T-helper 1 cell treated with Interleukin-12 subunit alpha and Interleukin-12 subunit beta and Interleukin-4 antibody, amounts not matched to agents 30 μg/mL and 1 μg/mL, for 36 hours (primary cell): ENCODE results near the gene DOK4.

ENCODE experiments used
- H3K27ac Mint-ChIP-seq: one replicate; pipeline ENCODE4 v1.8.0; 2021; ENCODE audit warnings: mild to moderate bottlenecking, mixed read lengths
- H3K27me3 Mint-ChIP-seq: one replicate; pipeline ENCODE4 v1.8.0; 2021; ENCODE audit warnings: low read depth, mixed read lengths
- H3K36me3 Mint-ChIP-seq: one replicate; pipeline ENCODE4 v1.8.0; 2021; ENCODE audit warnings: low read depth, mixed read lengths
- H3K4me1 Mint-ChIP-seq: one replicate; pipeline ENCODE4 v1.8.0; 2021; ENCODE audit warnings: low read depth, mixed read lengths
- H3K4me3 Mint-ChIP-seq: one replicate; pipeline ENCODE4 v1.8.0; 2021; ENCODE audit warnings: mild to moderate bottlenecking, moderate library complexity, mixed read lengths
- H3K9me3 Mint-ChIP-seq: one replicate; pipeline ENCODE4 v1.8.0; 2021; ENCODE audit warnings: mixed read lengths

DOK4 gene

DNA sequence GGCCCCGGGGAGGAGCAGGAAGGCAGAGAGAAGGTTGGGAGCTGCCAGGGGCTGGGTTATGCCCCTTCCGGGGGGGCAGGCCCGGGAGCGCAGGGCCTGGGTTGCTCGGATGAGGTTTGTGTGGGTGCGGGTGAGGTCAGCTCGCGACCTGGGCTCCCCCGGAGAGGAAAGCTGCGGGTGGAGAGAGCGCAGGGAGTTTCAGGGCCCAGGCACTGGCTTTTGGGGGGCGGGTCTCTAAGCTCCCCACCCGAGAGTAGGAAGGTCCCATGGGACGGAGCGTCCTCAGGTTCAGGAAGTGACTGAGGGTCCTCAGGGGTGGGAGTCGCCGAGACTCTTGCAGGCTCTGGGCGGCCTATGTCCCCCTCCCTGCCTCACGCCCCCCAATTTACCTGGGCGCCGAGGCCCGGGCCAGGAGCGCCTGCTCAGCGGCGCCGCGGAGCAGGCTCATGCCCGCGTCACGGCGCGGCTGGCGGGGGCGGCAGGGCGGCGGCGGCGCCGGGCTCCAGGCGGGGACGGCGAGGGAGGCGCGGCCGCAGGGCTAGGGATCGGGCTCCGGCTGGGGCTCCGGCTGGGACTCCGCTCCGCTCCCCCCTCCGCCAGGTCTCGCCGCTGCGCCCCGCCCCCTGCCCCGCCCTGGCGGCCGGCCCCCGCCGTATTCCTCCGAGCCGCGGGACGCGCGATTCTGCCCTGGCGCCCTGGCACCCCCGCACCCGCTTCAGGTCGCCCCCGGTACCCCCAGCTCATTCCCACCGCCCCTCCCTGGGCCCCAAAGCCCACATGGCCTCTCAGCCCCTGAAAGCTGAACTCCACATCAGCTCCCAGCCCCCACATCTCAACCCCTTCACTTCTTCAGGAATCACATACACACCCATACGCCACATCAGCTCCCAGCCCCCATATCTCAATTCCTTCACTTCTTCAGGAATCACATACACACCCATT lies at the start of gene DOK4:
Gene DOK4, minus strand, starts transcription at position 578 of the 942 bp plus-strand sequence. CDS start 6,986 bp downstream, outside the sequence.
- peak within 1 kb of the TSS; percentile 82 for H3K4me3 Mint-ChIP-seq
- peaks cover 10% of the 10 kb centered on the region for H3K4me1 Mint-ChIP-seq
- no peaks in the 10 kb centered on the region for H3K9me3 Mint-ChIP-seq
- H3K36me3 Mint-ChIP-seq, result no peaks in the 10 kb centered on the region
- peak within 1 kb of the TSS; percentile 59 for H3K27ac Mint-ChIP-seq
- peaks cover 8% of the 10 kb centered on the region for H3K27me3 Mint-ChIP-seq

DNA sequence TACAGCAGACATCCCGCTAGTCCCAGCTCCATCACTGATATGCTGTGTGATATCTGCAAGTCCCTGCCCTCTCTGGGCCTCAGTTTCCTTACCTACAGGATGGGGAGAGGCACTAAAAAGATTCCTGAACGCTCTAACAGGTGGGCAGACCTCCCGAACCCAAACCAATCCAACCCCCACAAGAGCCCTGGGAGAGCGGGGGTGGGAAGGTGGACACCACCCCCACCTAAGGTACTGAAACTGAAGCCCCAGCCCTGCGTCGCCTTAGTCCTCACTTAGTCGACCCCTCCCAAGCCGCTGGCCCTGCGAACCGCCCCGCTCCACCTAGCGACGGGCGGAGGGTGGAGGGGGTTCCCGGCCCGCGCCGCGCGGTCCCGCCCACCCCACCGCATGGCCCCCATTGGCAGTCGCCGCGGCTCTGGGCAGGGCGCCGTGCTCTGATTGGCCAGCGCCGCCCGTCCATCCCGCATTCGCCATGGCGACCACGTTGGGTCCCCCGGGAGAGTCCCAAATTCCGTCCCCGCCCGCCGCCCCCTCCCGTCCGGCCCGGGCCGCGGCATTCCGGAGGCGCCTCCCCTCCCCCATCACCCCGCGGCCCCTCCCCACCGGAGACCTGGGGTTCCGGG lies 49.5 kb upstream of the DOK4 start:
- no peaks in the 10 kb centered on the region for H3K36me3 Mint-ChIP-seq
- peak overlapping the region; percentile 80 for H3K4me3 Mint-ChIP-seq
- H3K9me3 Mint-ChIP-seq, result no peaks in the 10 kb centered on the region
- H3K4me1 Mint-ChIP-seq, result peaks cover 64% of the 10 kb centered on the region
- no peaks in the 10 kb centered on the region for H3K27me3 Mint-ChIP-seq
- H3K27ac Mint-ChIP-seq, result peak overlapping the region; percentile 92

DNA sequence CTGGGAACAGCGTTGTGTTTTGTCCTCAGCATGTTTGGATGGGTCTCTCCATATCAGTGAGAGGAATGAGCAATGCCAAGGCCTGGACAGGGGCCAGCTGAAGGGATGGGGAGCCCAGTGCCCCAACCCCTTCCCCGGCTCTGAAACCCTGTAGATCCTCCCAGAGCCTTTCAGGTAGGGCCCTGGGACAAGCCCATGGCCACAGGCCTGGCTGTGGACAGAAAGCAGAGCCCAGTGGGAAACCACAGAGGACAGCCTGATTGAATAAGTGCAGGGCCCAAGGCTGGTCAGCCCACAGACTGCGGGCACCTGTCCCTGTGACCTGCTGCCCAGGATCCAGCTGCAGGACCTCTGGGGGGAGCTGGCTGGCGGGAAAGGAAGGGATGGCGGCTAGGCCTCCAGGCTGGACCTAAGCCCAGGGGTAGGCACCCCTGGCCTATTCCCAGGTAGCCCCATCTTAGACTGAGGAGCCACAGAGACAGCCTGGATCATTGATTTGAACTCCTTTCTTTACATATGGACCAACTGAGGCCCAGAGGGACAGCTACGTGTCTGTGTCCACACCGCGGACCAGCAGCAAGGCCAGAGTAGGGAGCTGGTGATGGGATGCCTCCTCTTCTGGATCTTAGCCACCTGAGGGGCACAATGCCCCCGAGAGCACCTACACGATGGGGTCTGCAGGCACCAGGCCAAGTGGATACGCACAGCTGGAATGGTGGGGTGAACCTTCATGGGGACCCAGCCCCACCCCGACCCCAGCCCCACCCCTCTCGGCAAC lies 48.8 kb upstream of the DOK4 start:
- Mint-ChIP-seq H3K4me1 (peaks cover 72% of the 10 kb centered on the region), H3K4me3 (peak overlapping the region; percentile 80), H3K27me3 (no peaks in the 10 kb centered on the region), H3K9me3 (no peaks in the 10 kb centered on the region), H3K27ac (peak overlapping the region; percentile 92), H3K36me3 (no peaks in the 10 kb centered on the region)

DNA sequence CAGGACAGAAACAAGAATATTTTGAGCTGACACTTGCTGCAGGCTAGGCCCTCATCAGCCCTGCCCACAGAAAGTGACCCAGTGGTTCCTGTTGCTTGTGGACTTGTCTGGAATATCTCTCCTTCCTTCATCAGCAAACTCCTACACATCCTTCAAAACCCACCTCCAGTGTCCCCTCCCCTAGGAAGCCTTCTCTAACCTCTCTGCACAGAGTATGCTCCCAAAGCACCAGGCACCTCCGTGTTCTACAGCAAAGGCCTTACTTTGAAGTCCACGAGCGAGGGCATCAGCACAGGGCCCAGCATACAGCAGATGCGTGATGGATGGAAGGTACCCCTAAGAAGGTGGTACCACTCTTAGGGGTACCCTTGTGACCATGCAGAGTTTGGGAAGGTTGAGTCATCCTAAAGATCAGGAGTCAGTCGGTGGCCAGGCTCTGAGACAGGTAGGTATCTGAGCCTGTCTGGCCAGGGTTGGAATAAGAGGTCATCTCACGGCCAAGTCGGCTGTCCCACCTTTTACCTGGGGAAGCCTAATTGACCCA lies 48.1 kb upstream of the DOK4 start:
- Mint-ChIP-seq H3K9me3 (no peaks in the 10 kb centered on the region), H3K4me3 (peak overlapping the region; percentile 55), H3K27ac (peak overlapping the region; percentile 81), H3K27me3 (no peaks in the 10 kb centered on the region), H3K4me1 (peaks cover 78% of the 10 kb centered on the region), H3K36me3 (peaks cover 4% of the 10 kb centered on the region)

DNA sequence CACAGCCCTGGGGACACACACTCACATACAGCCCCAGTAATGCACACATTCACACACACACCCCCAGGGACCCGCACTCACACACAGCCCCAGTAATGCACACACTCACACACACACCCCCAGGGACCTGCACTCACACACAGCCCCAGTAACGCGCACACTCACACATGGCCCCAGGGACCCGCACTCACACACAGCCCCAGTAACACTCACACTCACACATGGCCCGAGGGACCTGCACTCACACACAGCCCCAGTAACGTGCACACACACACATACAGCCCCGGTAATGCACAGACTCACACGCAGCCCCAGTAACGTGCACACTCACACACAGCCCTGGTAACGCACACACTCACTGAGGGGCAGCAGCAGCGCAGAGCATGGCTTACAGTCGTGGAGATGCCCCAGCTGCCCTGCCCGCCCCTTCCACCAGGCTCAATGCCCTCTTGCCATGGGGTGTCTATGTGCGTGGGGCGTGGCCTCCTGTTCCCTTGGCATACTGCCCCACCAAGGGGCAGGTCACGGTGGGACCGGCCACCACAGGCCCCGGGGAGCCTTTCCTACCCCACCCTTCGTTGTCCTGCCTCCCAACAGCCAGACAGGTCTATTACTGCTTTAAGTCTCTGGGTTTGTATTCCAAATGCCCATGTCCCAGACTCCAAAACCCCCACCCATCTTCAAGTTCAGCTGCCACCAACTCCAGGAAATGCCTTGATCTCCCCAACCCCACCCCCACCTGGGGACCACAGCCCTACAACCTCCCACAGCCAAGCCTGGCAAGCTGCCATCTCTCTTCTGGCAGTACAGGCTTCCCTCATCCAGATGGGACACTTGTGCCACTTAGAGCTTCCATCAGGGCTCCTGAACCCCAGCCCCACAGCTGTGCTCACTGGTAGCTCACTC lies 47.4 kb upstream of the DOK4 start:
- peak overlapping the region; percentile 81 for H3K27ac Mint-ChIP-seq
- no peaks in the 10 kb centered on the region for H3K9me3 Mint-ChIP-seq

DNA sequence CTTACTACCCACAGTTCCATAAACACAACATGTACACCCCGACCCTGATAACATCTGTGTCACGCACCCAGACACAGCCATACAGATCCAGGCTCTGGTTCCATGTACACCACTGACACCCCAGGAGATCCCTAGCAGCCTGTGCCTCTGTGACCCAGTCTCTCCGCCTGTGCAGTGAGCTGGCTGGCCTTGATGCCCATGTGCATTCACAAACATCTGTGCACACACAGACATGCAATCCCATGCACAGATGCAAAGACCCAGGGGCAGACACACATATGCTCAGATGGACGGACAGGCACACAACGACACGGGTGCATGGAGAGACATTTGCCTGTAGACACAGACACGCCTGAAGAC lies 46.0 kb upstream of the DOK4 start:
- Mint-ChIP-seq H3K4me1 (peaks cover 60% of the 10 kb centered on the region), H3K27ac (peak overlapping the region; percentile 98)

More for the DNA sequence above, 47.4 kb upstream of the DOK4 start:
- Mint-ChIP-seq H3K36me3 (peaks cover 4% of the 10 kb centered on the region), H3K4me1 (peaks cover 73% of the 10 kb centered on the region), H3K27me3 (no peaks in the 10 kb centered on the region), H3K4me3 (peak overlapping the region; percentile 55)

DNA sequence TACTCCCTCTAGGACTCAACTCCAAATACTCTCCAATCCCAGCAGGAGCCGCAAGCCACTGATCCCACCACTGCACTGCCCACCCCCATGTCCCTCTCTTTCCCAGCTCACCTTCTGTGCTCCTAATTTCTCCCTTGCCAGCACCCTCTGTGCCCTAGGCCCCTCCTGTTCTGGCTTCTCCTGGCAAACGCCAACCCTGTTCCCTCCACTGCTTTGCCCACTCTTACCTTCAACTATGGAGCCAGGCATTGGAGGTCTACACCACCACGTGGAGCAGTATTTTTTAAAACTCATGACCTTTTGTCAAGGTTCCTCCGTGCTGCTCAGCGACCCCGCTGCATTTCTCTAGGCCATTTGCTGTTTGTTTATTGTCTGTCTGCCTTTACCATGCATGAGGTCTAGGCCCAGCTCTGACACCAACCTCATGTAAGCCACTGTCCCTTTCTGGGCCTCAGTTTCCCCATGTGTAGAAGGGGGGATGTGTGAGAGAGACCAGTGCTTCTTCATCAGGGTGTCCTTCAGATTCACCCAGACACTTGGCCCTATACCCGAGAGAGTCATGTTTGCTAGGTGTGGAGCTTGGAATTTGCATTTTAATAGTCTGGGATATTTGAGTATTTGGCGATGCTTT lies 45.5 kb upstream of the DOK4 start:
- Mint-ChIP-seq H3K4me3 (peak overlapping the region; percentile 72), H3K36me3 (peaks cover 4% of the 10 kb centered on the region), H3K4me1 (peaks cover 55% of the 10 kb centered on the region)

More for the DNA sequence above, 46.0 kb upstream of the DOK4 start:
- Mint-ChIP-seq H3K27me3 (no peaks in the 10 kb centered on the region), H3K4me3 (peak overlapping the region; percentile 6), H3K36me3 (peaks cover 4% of the 10 kb centered on the region), H3K9me3 (no peaks in the 10 kb centered on the region)

DNA sequence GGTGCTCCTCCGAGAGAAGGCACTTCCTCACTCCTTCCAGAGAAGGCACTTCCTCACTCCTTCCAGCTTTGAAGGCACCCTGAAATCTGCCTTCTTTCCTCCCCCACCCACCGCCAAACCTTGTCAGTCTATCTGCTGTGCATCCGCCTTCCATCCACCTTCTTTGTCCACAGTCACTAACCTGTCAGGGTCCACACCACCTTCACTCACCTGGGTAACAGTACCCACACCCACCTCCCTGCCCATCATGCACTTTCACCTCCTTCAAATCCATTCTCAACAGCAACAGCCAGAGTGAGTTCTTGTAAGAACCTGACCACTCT lies 44.9 kb upstream of the DOK4 start:
- peaks cover 4% of the 10 kb centered on the region for H3K36me3 Mint-ChIP-seq
- peak overlapping the region; percentile 98 for H3K27ac Mint-ChIP-seq
- no peaks in the 10 kb centered on the region for H3K9me3 Mint-ChIP-seq
- no peaks in the 10 kb centered on the region for H3K27me3 Mint-ChIP-seq
- peak overlapping the region; percentile 72 for H3K4me3 Mint-ChIP-seq
- peaks cover 55% of the 10 kb centered on the region for H3K4me1 Mint-ChIP-seq

More for the DNA sequence above, 45.5 kb upstream of the DOK4 start:
- Mint-ChIP-seq H3K27ac (peak overlapping the region; percentile 98), H3K9me3 (no peaks in the 10 kb centered on the region), H3K27me3 (no peaks in the 10 kb centered on the region)

DNA sequence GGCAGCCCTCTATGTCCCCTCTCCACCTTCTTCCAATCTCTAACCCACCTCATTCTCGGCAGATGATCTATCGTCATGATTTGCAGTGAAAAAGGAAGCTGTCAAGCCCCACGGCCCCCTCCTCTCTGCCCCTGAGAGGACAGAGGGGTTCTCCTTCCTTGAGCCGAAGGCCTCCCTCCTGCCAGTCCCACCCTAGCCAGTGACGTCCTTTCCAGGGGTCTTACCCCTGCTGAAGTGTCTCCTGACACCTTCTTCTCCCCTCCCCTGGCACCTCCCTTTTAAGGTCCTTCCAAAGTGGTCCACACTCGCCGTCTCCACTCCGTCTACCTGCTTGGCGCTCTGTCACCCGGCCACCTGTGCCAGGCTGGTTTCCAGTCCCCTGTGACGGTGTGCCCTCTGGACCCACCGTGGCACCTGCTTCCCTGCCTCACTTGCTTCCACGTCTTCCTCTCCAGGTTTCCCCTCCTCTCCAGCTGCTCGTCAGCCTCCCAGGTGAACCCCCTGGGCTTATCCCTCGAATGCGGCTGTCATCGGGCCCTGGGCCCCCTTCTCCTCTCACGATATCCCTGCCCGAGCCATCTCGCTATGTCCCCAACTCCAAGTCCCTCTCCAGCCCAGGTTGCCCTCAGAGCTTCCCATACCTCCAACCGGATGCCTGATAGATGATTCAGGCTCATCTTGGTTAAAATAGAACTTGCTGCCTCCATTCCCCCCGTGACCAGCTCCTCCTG lies 44.4 kb upstream of the DOK4 start:
- peak overlapping the region; percentile 72 for H3K4me3 Mint-ChIP-seq
- H3K27ac Mint-ChIP-seq, result peak overlapping the region; percentile 98
- H3K36me3 Mint-ChIP-seq, result peaks cover 4% of the 10 kb centered on the region
- H3K4me1 Mint-ChIP-seq, result peaks cover 54% of the 10 kb centered on the region
- H3K9me3 Mint-ChIP-seq, result no peaks in the 10 kb centered on the region
- no peaks in the 10 kb centered on the region for H3K27me3 Mint-ChIP-seq

DNA sequence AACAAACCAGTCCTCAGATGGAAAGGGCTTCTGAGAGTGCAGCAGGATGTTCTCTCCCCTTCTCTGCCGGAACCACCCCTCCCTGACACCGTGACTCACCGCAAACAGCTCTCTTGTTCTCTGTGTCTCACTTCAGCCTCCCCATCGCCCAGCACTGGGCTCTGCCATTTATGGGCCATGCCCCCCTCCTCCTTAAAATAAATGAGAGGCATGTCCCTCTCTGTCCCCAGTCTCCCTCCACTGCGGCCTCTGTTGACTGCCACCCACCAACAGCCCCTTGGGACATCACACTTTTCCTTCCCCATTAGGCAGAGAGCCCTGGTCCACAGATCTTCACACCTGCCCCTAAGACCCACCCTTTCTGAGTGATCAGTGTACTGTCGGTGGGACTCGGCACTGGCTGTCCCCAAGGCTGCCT lies 43.8 kb upstream of the DOK4 start:
- H3K4me3 Mint-ChIP-seq, result peak overlapping the region; percentile 72

DNA sequence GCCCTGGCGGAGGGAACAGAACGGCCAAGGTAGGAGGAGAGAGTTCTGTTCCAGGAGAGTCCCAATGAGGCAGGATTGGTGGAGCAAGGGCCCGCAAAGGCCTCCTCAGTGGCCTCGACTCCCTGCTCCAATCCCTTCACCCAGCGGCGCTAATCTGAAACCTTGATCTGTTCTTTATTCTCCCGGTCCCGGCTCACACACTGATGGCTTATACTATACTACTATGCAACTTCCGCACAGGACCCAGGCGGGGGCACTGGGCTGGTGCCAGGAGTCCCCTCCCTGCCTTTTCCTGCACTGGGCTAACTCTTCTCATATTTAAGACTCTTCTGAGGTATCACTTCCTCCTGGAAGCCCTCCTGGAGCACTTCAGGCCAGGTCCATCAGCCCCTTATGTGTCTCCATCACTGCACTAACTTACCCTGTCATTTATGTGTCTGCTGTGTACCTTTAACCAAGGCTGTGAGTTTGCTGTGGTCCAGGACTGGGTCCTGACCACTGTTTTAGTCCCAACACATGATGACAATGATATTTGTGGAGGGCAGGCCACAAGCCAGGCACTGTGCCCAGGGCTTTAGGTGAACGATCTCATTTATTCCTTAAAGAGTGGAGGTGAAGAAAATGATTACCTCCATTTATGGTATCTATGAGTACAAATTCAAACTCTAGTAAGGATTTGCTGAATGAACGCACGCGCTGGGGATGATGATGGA lies 43.3 kb upstream of the DOK4 start:
- peaks cover 45% of the 10 kb centered on the region for H3K4me1 Mint-ChIP-seq
- H3K27me3 Mint-ChIP-seq, result no peaks in the 10 kb centered on the region
- peaks cover 4% of the 10 kb centered on the region for H3K36me3 Mint-ChIP-seq
- peak overlapping the region; percentile 98 for H3K27ac Mint-ChIP-seq
- H3K9me3 Mint-ChIP-seq, result no peaks in the 10 kb centered on the region
- H3K4me3 Mint-ChIP-seq, result peak overlapping the region; percentile 72

More for the DNA sequence above, 43.8 kb upstream of the DOK4 start:
- Mint-ChIP-seq H3K9me3 (no peaks in the 10 kb centered on the region), H3K4me1 (peaks cover 50% of the 10 kb centered on the region), H3K27me3 (no peaks in the 10 kb centered on the region), H3K36me3 (peaks cover 4% of the 10 kb centered on the region), H3K27ac (peak overlapping the region; percentile 98)
